Liver (tissue), 9 donors: ENCODE measurements around the gene CYP4X1. TPM values are rescaled to one million over a fixed set of nuclear protein-coding genes. Genes with fewer than 3 reads are reported as not detected.

Experiments
- DNase-seq: peaks from one replicate; pipeline ENCODE4 v3.0.0-alpha.2; 2017; ENCODE audit warnings: low spot score
- H3K27ac ChIP-seq, 2 donors: one replicate each; pipeline ENCODE4 v1.7.0; 2013; ENCODE audit warnings: inconsistent platforms in 2 of 2, low read length in 2 of 2, control low read depth in 1 of 2, low read depth in 1 of 2, mild to moderate bottlenecking in 1 of 2
- H3K27me3 ChIP-seq, 4 donors: one replicate each; pipeline versions ENCODE4 v1.6.1 to v1.7.0; 2013; ENCODE audit warnings: low read length in 3 of 4, inconsistent platforms in 1 of 4, mild to moderate bottlenecking in 1 of 4, moderate library complexity in 1 of 4; ENCODE audit not compliant: control insufficient read depth in 4 of 4, insufficient read depth in 4 of 4
- H3K36me3 ChIP-seq, 4 donors: one replicate each; pipeline versions ENCODE4 v1.6.1 to v1.7.0; 2013; ENCODE audit warnings: low read length in 3 of 4, mild to moderate bottlenecking in 3 of 4, low read depth in 1 of 4, moderate library complexity in 1 of 4; ENCODE audit not compliant: control insufficient read depth in 4 of 4, insufficient read depth in 3 of 4
- H3K4me1 ChIP-seq, 4 donors: one replicate each; pipeline versions ENCODE4 v1.6.1 to v1.7.0; 2013; ENCODE audit warnings: low read length in 3 of 4, mild to moderate bottlenecking in 3 of 4, moderate library complexity in 1 of 4; ENCODE audit not compliant: control insufficient read depth in 4 of 4, insufficient read depth in 4 of 4
- H3K4me3 ChIP-seq, 3 donors: one replicate each; pipeline versions ENCODE4 v1.6.1 to v1.7.0; 2013; ENCODE audit warnings: low read length in 3 of 3, control low read depth in 1 of 3, low read depth in 1 of 3, mild to moderate bottlenecking in 1 of 3
- H3K9ac ChIP-seq, 2 donors: one replicate each; pipeline ENCODE4 v1.7.0; 2013; ENCODE audit warnings: low read length in 2 of 2, mild to moderate bottlenecking in 2 of 2, moderate library complexity in 2 of 2, control low read depth in 1 of 2, low read depth in 1 of 2
- H3K9me3 ChIP-seq, 4 donors: one replicate each; pipeline versions ENCODE4 v1.6.1 to v1.7.0; 2013; ENCODE audit warnings: low read length in 3 of 4; ENCODE audit not compliant: control insufficient read depth in 4 of 4
- ATF3 ChIP-seq: IDR thresholded peaks from 2 replicates; pipeline ENCODE4 v1.6.1; 2016; ENCODE audit warnings: antibody characterized with exemption
- CTCF ChIP-seq: fragments of 150-350 bp; IDR thresholded peaks from 2 replicates; pipeline ENCODE4 v1.5.1; 2017; ENCODE audit warnings: improper control_type of control experiment, low read depth, low read length; ENCODE audit not compliant: missing input control
- EGR1 ChIP-seq, 2 donors: IDR thresholded peaks; 2 replicates each; pipeline ENCODE4 v1.6.1; 2016 to 2018; ENCODE audit warnings: antibody characterized with exemption in 2 of 2, low read depth in 2 of 2
- FOXA1 ChIP-seq: IDR thresholded peaks from 2 replicates; pipeline ENCODE4 v1.6.1; 2016; ENCODE audit warnings: antibody characterized with exemption
- FOXA2 ChIP-seq: IDR thresholded peaks from 2 replicates; pipeline ENCODE4 v1.6.1; 2016; ENCODE audit warnings: antibody characterized with exemption
- GABPA ChIP-seq, 2 donors: IDR thresholded peaks in 1 of 2; conservative IDR thresholded peaks in 1 of 2; 2 replicates each; pipeline ENCODE4 v1.6.1; 2016; ENCODE audit warnings: antibody characterized with exemption in 2 of 2, mild to moderate bottlenecking in 1 of 2, moderate library complexity in 1 of 2
- HNF4A ChIP-seq, 2 donors: conservative IDR thresholded peaks; 2 replicates each; pipeline ENCODE4 v1.6.1; 2016; ENCODE audit warnings: antibody characterized with exemption in 2 of 2, mild to moderate bottlenecking in 2 of 2
- HNF4G ChIP-seq: IDR thresholded peaks from 2 replicates; pipeline ENCODE4 v1.6.1; 2016; ENCODE audit warnings: antibody characterized with exemption
- JUND ChIP-seq, 2 donors: IDR thresholded peaks; 2 replicates each; pipeline ENCODE4 v1.6.1; 2016; ENCODE audit warnings: antibody characterized with exemption in 2 of 2
- MAX ChIP-seq: IDR thresholded peaks from 2 replicates; pipeline ENCODE4 v1.6.1; 2016; ENCODE audit warnings: antibody characterized with exemption
- NR2F2 ChIP-seq: IDR thresholded peaks from 2 replicates; pipeline ENCODE4 v1.6.1; 2016; ENCODE audit warnings: antibody characterized with exemption
- RAD21 ChIP-seq, 2 donors: IDR thresholded peaks; 2 replicates each; pipeline ENCODE4 v1.6.1; 2016; ENCODE audit warnings: antibody characterized with exemption in 2 of 2, mild to moderate bottlenecking in 2 of 2
- REST ChIP-seq: IDR thresholded peaks from 2 replicates; pipeline ENCODE4 v1.6.1; 2016; ENCODE audit warnings: antibody characterized with exemption, mild to moderate bottlenecking
- RXRA ChIP-seq, 2 donors: IDR thresholded peaks; 2 replicates each; pipeline ENCODE4 v1.6.1; 2017 to 2018; ENCODE audit warnings: antibody characterized with exemption in 2 of 2, mild to moderate bottlenecking in 1 of 2
- SP1 ChIP-seq: IDR thresholded peaks from 2 replicates; pipeline ENCODE4 v1.6.1; 2018; ENCODE audit warnings: antibody characterized with exemption, mild to moderate bottlenecking
- TAF1 ChIP-seq: conservative IDR thresholded peaks from 2 replicates; pipeline ENCODE4 v1.6.1; 2016; ENCODE audit warnings: antibody characterized with exemption, mild to moderate bottlenecking
- YY1 ChIP-seq: IDR thresholded peaks from 2 replicates; pipeline ENCODE4 v1.6.1; 2016; ENCODE audit warnings: antibody characterized with exemption, mild to moderate bottlenecking
- ZBTB33 ChIP-seq: IDR thresholded peaks from 2 replicates; pipeline ENCODE4 v1.6.1; 2016; ENCODE audit warnings: antibody characterized with exemption
- WGBS: extraction: QIAGEN DNeasy Blood & Tissue Kit; methylation state at CpG from one replicate; pipeline ENCODE4 v1.1.7; 2013; 5-methylcytosine and 5-hydroxymethylcytosine counted together
- polyA plus RNA-seq, 2 donors: library from polyadenylated mRNA; stranded (reverse) in 1 of 2; unstranded in 1 of 2; fragments of 200-250 nt in 1 of 2; fragments of >200 nt in 1 of 2; fragmentation: Nextera tagmentation in 1 of 2; extraction: Ambion mirVana in 1 of 2; gene quantifications; one replicate each; pipeline versions ENCODE4 v1.2.1 to v1.2.3, GENCODE V29; 2013 to 2015
- total RNA-seq, 2 donors: library from RNA; depleted of rRNA; stranded (reverse); fragments of >200 nt; gene quantifications; one replicate each; pipeline ENCODE4 v1.2.3, GENCODE V29; 2014
- donor health status: healthy.
- donor health status: healthy.
- donor health status: healthy.
- donor health status: healthy.
- donor health status: healthy.

CYP4X1 gene
- total and polyA plus RNA-seq, 4 donors: 0.56 to 4.9 (median 2.0) TPM

- Histone ChIP-seq H3K4me3 (no peak overlapping the region), H3K27me3 (no peaks in the 10 kb centered on the region), H3K27ac (no peak overlapping the region), H3K36me3 (no peaks in the 10 kb centered on the region), H3K9ac (no peak overlapping the region), H3K9me3 (no peaks in the 10 kb centered on the region), H3K4me1 (peaks cover 0 to 6% (median 5%) of the 10 kb centered on the region in 4 donors)
- no peak for DNase-seq
- 77% methylated on average over 3 of the region's 3 CpGs for WGBS
- no peak for TF ChIP-seq NR2F2
- TF ChIP-seq YY1: no peak
- TF ChIP-seq FOXA1: no peak
- no peak for TF ChIP-seq HNF4A (conservative IDR thresholded peaks at IDR 0.05)
- no peak for TF ChIP-seq FOXA2
- TF ChIP-seq SP1: no peak
- TF ChIP-seq CTCF: no peak
- TF ChIP-seq REST: no peak
- TF ChIP-seq RXRA (IDR thresholded peaks at IDR 0.05): no peak
- TF ChIP-seq ZBTB33: no peak
- TF ChIP-seq TAF1: no peak
- no peak for TF ChIP-seq MAX
Observed at GRCh38 chr1:47031585-47031984, 8.1 kb downstream of the CYP4X1 start.

- H3K27me3 ChIP-seq: no peaks in the 10 kb centered on the region
- no peaks in the 10 kb centered on the region for H3K4me1 ChIP-seq
- H3K27ac ChIP-seq: no peak overlapping the region
- H3K9ac ChIP-seq: no peak overlapping the region
- no peak overlapping the region for H3K4me3 ChIP-seq
- DNase-seq: no peak
- H3K9me3 ChIP-seq: no peaks in the 10 kb centered on the region
- 100% methylated on average over 1 of the region's 1 CpG for WGBS
- no peaks in the 10 kb centered on the region for H3K36me3 ChIP-seq
- TF ChIP-seq MAX (no peak), ZBTB33 (no peak), FOXA1 (no peak), EGR1 (IDR thresholded peaks at IDR 0.05; ENCODE audit: low read depth in 2 of 2) (no peak), GABPA (IDR thresholded peaks at IDR 0.05 in 1 of 2, conservative IDR thresholded peaks at IDR 0.05 in 1 of 2) (no peak), RAD21 (IDR thresholded peaks at IDR 0.05) (no peak), YY1 (no peak), HNF4A (conservative IDR thresholded peaks at IDR 0.05) (no peak), NR2F2 (no peak), RXRA (IDR thresholded peaks at IDR 0.05) (no peak), CTCF (no peak), FOXA2 (no peak), JUND (IDR thresholded peaks at IDR 0.05) (no peak), ATF3 (no peak), HNF4G (no peak), SP1 (no peak), TAF1 (no peak)
Observed at GRCh38 chr1:47036764-47037163, 13.3 kb downstream of the CYP4X1 start.
